HEK293 (cell line): ENCODE data around the gene PEX10.

Experiments
- CTCF ChIA-PET: fragments of 350-600 bp; formaldehyde crosslinking; extraction: SDS; loops from one replicate; lab custom pipeline; 2021; ENCODE audit warnings: antibody characterized with exemption; lab: Yijun Ruan, JAX
- POLR2A ChIA-PET: fragments of 300-600 bp; formaldehyde crosslinking; extraction: SDS; loops from one replicate; lab custom pipeline; 2020; ENCODE audit warnings: antibody characterized with exemption, inconsistent platforms; lab: Yijun Ruan, JAX
- H3K27ac ChIP-seq: fragments of 200-500 bp; sonication (Bioruptor generic); 2 replicates; pipeline ENCODE4 v1.5.1; 2014; ENCODE audit warnings: low read depth, low read length, control low read depth, inconsistent platforms; ENCODE audit errors: extremely low read depth
- H3K36me3 ChIP-seq, 2 experiments: fragments of 200-500 bp in 1 of 2; sonication (Bioruptor generic) in 1 of 2; 1 replicate in 1 of 2; 2 replicates in 1 of 2; pipeline ENCODE4 v1.5.1; 2014 to 2017; ENCODE audit warnings: inconsistent platforms in 2 of 2, low read length in 2 of 2; ENCODE audit not compliant: control insufficient read depth in 2 of 2, insufficient read depth in 1 of 2
- H3K4me1 ChIP-seq: fragments of 200-500 bp; sonication (Bioruptor generic); 2 replicates; pipeline ENCODE4 v1.5.1; 2014; ENCODE audit warnings: mild to moderate bottlenecking, low read length, inconsistent platforms; ENCODE audit not compliant: control insufficient read depth, insufficient read depth
- H3K4me3 ChIP-seq: 2 replicates; pipeline ENCODE4 v1.5.1; 2011; ENCODE audit warnings: low read depth, mild to moderate bottlenecking, control low read depth, low read length, moderate library complexity
- H3K9me3 ChIP-seq: fragments of 200-500 bp; sonication (Bioruptor generic); 2 replicates; pipeline ENCODE4 v1.5.1; 2014; ENCODE audit warnings: low read depth, low read length, inconsistent platforms; ENCODE audit not compliant: control insufficient read depth, insufficient read depth
- GLI4 ChIP-seq: fragments of 450-650 bp; formaldehyde crosslinking; IDR thresholded peaks from 2 replicates; pipeline ENCODE4 v1.5.1; 2016; ENCODE audit warnings: missing biosample characterization, missing genetic modification characterization
- GLIS1 ChIP-seq: fragments of 450-650 bp; formaldehyde crosslinking; IDR thresholded peaks from 2 replicates; pipeline ENCODE4 v1.5.1; 2016; ENCODE audit warnings: missing biosample characterization, missing genetic modification characterization
- HOXC10 ChIP-seq: sonication (generic); formaldehyde crosslinking; IDR thresholded peaks from 2 replicates; pipeline ENCODE4 v1.8.1; 2023; ENCODE audit warnings: mild to moderate bottlenecking, missing genetic modification reagents
- IKZF3 ChIP-seq: fragments of 450-650 bp; IDR thresholded peaks from 2 replicates; pipeline ENCODE4 v1.5.0; 2018; ENCODE audit warnings: missing biosample characterization, mild to moderate bottlenecking, missing genetic modification characterization, moderate library complexity
- TCF7L2 ChIP-seq: IDR thresholded peaks from 2 replicates; pipeline ENCODE4 v1.6.1; 2011; ENCODE audit warnings: low read depth, mild to moderate bottlenecking, inconsistent platforms, low read length, moderate library complexity, borderline replicate concordance
- YY1 ChIP-seq: fragments of 450-650 bp; formaldehyde crosslinking; IDR thresholded peaks from 2 replicates; pipeline ENCODE4 v1.5.1; 2018; ENCODE audit warnings: missing biosample characterization, missing genetic modification characterization
- ZBTB8A ChIP-seq: fragments of 450-650 bp; formaldehyde crosslinking; IDR thresholded peaks from 2 replicates; pipeline ENCODE4 v1.5.1; 2016; ENCODE audit warnings: missing biosample characterization, missing genetic modification characterization
- ZFHX2 ChIP-seq: fragments of 450-650 bp; formaldehyde crosslinking; conservative IDR thresholded peaks from 2 replicates; pipeline ENCODE4 v1.5.1; 2016; ENCODE audit warnings: missing biosample characterization, missing genetic modification characterization
- ZFP3 ChIP-seq: fragments of 450-650 bp; formaldehyde crosslinking; IDR thresholded peaks from 2 replicates; pipeline ENCODE4 v1.5.1; 2016; ENCODE audit warnings: low read depth, missing biosample characterization, missing genetic modification characterization
- ZNF140 ChIP-seq: fragments of 450-650 bp; formaldehyde crosslinking; IDR thresholded peaks from 2 replicates; pipeline ENCODE4 v1.5.1; 2016; ENCODE audit warnings: missing biosample characterization, missing genetic modification characterization
- ZNF184 ChIP-seq: fragments of 450-650 bp; IDR thresholded peaks from 2 replicates; pipeline ENCODE4 v1.5.1; 2018; ENCODE audit warnings: missing biosample characterization, mild to moderate bottlenecking, missing genetic modification characterization
- ZNF239 ChIP-seq: fragments of 450-650 bp; formaldehyde crosslinking; IDR thresholded peaks from 2 replicates; pipeline ENCODE4 v1.5.1; 2016; ENCODE audit warnings: missing biosample characterization, missing genetic modification characterization
- ZNF350 ChIP-seq: fragments of 450-650 bp; formaldehyde crosslinking; IDR thresholded peaks from 2 replicates; pipeline ENCODE4 v1.5.0; 2017; ENCODE audit warnings: missing biosample characterization, mild to moderate bottlenecking, missing genetic modification characterization
- ZNF433 ChIP-seq: fragments of 450-650 bp; formaldehyde crosslinking; IDR thresholded peaks from 2 replicates; pipeline ENCODE4 v1.5.1; 2016; ENCODE audit warnings: missing biosample characterization, missing genetic modification characterization, low read depth
- ZNF501 ChIP-seq: fragments of 450-650 bp; formaldehyde crosslinking; IDR thresholded peaks from 2 replicates; pipeline ENCODE4 v1.5.1; 2016; ENCODE audit warnings: missing biosample characterization, missing genetic modification characterization
- ZNF549 ChIP-seq: fragments of 450-650 bp; IDR thresholded peaks from 2 replicates; pipeline ENCODE4 v1.5.1; 2018; ENCODE audit warnings: missing biosample characterization, missing genetic modification characterization, mild to moderate bottlenecking, inconsistent platforms, moderate library complexity
- ZNF660 ChIP-seq: fragments of 450-650 bp; IDR thresholded peaks from 2 replicates; pipeline ENCODE4 v1.5.1; 2018; ENCODE audit warnings: missing biosample characterization, mild to moderate bottlenecking, missing genetic modification characterization
- ZNF707 ChIP-seq: fragments of 450-650 bp; formaldehyde crosslinking; IDR thresholded peaks from 2 replicates; pipeline ENCODE4 v1.5.1; 2016; ENCODE audit warnings: missing biosample characterization, missing genetic modification characterization
- ZSCAN30 ChIP-seq: fragments of 450-650 bp; IDR thresholded peaks from 2 replicates; pipeline ENCODE4 v1.5.1; 2018; ENCODE audit warnings: missing biosample characterization, mild to moderate bottlenecking, missing genetic modification characterization, moderate library complexity
- TF ChIP-seq, protein P1 (sequence below): fragments of 450-650 bp; formaldehyde crosslinking; IDR thresholded peaks from 2 replicates; pipeline ENCODE4 v1.5.1; 2016; ENCODE audit warnings: missing biosample characterization, missing genetic modification characterization
- TF ChIP-seq, protein P2 (sequence below): fragments of 450-650 bp; formaldehyde crosslinking; IDR thresholded peaks from 2 replicates; pipeline ENCODE4 v1.5.1; 2016; ENCODE audit warnings: missing biosample characterization, missing genetic modification characterization
- TF ChIP-seq, protein P3 (sequence below): fragments of 450-650 bp; formaldehyde crosslinking; IDR thresholded peaks from 2 replicates; pipeline ENCODE4 v1.5.1; 2016; ENCODE audit warnings: missing biosample characterization, missing genetic modification characterization

Gene PEX10

DNA sequence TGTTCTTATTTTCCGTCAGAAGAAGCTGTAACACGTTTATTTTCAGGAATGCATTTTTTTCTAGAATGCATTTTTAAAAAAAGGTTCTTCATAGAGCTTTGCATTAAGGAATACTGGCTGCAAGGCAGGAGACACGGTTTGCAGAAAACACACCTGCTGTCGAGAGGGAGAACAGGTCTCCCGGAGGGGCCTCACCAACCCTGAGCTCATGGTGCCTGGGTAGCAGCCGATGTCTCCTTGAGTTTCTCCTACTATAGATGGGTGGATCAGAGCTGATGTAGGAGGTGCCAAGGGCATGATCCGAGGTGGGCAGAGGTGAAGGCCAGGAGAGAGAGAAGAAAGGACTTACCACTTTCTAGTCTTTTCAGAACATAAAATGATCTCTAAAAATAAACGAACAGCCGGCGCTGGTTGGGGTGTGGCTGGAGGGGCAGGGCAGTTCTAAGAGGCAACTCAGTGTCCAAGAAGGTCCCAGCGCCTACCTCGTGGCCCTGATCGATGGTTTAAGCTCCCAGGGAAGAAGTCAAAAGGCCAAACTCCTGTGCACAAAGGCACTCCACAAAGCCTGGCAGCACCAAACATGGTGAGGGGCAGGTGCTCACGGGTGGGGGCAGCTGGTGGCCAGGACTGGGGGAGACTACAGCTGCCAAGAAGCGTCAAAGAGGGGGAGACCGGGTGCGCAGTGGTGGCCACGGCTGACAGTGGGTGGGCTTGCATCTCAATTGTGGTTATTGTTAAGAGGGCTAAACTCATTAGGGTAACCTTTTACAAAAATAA is 33.2 kb downstream of the PEX10 start:
- CTCF ChIA-PET = interaction anchor here (0.7 to 1.1 kb wide), 3 partner anchors 183 to 234 kb away, joined by 3 to 7 read pairs (median 3); partner anchors contain the start of gene FAAP20

DNA sequence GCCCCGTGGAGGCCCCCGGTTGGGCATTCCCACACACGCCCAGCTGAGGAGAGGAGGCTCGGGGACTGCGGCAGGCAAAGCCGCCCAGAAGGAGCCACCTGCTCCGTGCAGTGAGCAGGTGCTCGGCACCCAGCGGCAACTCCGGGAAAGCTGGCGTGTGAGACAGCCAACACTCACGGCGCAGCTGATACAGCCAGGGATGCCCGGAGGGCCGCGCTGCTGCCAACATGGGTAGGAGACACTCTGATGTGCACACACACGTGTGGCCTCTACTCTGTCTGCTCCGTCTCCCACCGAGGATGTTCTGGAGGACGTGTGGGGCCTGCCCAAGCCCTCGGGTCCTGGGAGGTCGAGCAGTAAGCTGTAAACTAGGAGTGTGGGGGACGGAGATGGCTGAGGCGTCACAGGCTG is 33.9 kb downstream of the PEX10 start:
- TF ChIP-seq ZNF549 = no peak
- TF ChIP-seq, protein P1, sequence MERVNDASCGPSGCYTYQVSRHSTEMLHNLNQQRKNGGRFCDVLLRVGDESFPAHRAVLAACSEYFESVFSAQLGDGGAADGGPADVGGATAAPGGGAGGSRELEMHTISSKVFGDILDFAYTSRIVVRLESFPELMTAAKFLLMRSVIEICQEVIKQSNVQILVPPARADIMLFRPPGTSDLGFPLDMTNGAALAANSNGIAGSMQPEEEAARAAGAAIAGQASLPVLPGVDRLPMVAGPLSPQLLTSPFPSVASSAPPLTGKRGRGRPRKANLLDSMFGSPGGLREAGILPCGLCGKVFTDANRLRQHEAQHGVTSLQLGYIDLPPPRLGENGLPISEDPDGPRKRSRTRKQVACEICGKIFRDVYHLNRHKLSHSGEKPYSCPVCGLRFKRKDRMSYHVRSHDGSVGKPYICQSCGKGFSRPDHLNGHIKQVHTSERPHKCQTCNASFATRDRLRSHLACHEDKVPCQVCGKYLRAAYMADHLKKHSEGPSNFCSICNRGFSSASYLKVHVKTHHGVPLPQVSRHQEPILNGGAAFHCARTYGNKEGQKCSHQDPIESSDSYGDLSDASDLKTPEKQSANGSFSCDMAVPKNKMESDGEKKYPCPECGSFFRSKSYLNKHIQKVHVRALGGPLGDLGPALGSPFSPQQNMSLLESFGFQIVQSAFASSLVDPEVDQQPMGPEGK = no peak
- no peak for TF ChIP-seq ZFP3 (tag by site-specific recombination)
- no peak for TF ChIP-seq ZNF433 (tag by site-specific recombination)
- no peak for TF ChIP-seq HOXC10 (CRISPR knock-in tag)
- TF ChIP-seq ZNF660 (tag by site-specific recombination) = no peak
- TF ChIP-seq ZNF140 (tag by site-specific recombination) = no peak
- no peak for TF ChIP-seq ZFHX2 (tag by site-specific recombination)
- TF ChIP-seq ZBTB8A (tag by site-specific recombination) = no peak
- TF ChIP-seq ZNF501 (tag by site-specific recombination) = no peak
- no peak for TF ChIP-seq GLI4 (tag by site-specific recombination)
- POLR2A ChIA-PET = interaction anchor here (1.3 to 1.4 kb wide), 2 partner anchors 13 to 153 kb away, joined by 4 to 5 read pairs; partner anchors contain the start of genes MORN1 and RER1
- peaks cover 0 to 4% of the 10 kb centered on the region in 2 experiments; a peak in 1 of 3 replicates for H3K36me3 ChIP-seq
- CTCF ChIA-PET = interaction anchor here (0.7 to 3.6 kb wide), 3 partner anchors 183 to 235 kb away, joined by 3 to 23 read pairs (median 7); partner anchors contain the start of gene FAAP20
- no peak overlapping the region for H3K4me3 ChIP-seq
- H3K27ac ChIP-seq = no peak overlapping the region
- no peaks in the 10 kb centered on the region for H3K4me1 ChIP-seq
- H3K9me3 ChIP-seq = no peaks in the 10 kb centered on the region

More for the DNA sequence above, 33.2 kb downstream of the PEX10 start:
- Histone ChIP-seq H3K4me1 (no peaks in the 10 kb centered on the region), H3K27ac (no peak overlapping the region), H3K9me3 (no peaks in the 10 kb centered on the region)
- TF ChIP-seq, protein P2, sequence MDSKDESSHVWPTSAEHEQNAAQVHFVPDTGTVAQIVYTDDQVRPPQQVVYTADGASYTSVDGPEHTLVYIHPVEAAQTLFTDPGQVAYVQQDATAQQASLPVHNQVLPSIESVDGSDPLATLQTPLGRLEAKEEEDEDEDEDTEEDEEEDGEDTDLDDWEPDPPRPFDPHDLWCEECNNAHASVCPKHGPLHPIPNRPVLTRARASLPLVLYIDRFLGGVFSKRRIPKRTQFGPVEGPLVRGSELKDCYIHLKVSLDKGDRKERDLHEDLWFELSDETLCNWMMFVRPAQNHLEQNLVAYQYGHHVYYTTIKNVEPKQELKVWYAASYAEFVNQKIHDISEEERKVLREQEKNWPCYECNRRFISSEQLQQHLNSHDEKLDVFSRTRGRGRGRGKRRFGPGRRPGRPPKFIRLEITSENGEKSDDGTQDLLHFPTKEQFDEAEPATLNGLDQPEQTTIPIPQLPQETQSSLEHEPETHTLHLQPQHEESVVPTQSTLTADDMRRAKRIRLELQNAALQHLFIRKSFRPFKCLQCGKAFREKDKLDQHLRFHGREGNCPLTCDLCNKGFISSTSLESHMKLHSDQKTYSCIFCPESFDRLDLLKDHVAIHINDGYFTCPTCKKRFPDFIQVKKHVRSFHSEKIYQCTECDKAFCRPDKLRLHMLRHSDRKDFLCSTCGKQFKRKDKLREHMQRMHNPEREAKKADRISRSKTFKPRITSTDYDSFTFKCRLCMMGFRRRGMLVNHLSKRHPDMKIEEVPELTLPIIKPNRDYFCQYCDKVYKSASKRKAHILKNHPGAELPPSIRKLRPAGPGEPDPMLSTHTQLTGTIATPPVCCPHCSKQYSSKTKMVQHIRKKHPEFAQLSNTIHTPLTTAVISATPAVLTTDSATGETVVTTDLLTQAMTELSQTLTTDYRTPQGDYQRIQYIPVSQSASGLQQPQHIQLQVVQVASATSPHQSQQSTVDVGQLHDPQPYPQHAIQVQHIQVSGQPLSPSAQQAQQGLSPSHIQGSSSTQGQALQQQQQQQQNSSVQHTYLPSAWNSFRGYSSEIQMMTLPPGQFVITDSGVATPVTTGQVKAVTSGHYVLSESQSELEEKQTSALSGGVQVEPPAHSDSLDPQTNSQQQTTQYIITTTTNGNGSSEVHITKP = peak; percentile 67
- no peak for TF ChIP-seq ZSCAN30 (tag by site-specific recombination)
- TF ChIP-seq, all 188 proteins: peak for 1
- Histone ChIP-seq H3K4me3 (no peak overlapping the region), H3K36me3 (peaks cover 0 to 4% of the 10 kb centered on the region in 2 experiments; a peak in 1 of 3 replicates)
- POLR2A ChIA-PET = interaction anchor here (1.3 to 1.4 kb wide), 2 partner anchors 12 to 153 kb away, joined by 4 to 5 read pairs; partner anchors contain the start of genes MORN1 and RER1

DNA sequence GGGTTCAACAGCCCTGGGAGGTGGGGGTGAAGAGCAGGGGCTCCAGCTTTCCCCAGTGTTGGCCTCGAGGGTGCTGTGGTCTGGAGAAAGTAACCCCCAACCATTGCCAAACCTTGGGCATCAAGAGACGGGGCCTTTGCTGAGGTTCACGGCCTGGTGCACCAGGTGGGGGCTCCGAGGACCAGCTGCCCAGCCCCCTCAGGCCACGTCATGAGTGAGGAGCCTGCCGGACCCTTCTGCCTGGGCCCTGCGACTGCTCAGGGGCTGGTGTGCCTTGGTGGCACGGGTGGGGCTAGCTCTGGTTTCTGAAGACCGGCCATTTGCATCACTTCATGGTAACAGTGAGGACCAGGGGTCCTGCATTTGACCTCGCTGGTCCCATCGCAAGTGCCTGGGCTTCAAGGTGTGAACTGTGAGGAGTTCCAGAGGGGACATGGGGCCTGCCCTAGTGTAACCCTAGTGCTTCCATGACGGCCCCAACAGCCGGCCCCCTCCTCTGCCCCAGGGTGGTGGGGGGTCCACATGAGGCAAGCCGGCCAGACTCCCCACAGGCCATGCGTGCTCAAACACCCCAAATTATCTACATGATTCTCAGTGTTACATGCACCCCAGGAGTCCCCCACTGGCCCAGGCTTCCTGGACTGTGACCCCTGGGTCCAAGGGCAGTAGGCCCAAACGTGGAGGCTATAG is 34.5 kb downstream of the PEX10 start:
- H3K4me1 ChIP-seq = no peaks in the 10 kb centered on the region
- ChIA-PET POLR2A (interaction anchor here (1.4 kb wide), 1 partner anchor 14 kb away, joined by 4 read pairs; the partner anchor contains the start of genes MORN1 and RER1), CTCF (interaction anchor here (1.6 to 3.6 kb wide), 2 partner anchors 183 to 203 kb away, joined by 4 to 23 read pairs; partner anchors contain the start of gene FAAP20)
- TF ChIP-seq ZNF239 (no peak), ZNF184 (tag by site-specific recombination) (no peak), YY1 (no peak), ZNF707 (tag by site-specific recombination) (no peak), IKZF3 (no peak), TCF7L2 (no peak), GLIS1 (no peak), ZNF350 (tag by site-specific recombination) (no peak)
- TF ChIP-seq, protein P3, sequence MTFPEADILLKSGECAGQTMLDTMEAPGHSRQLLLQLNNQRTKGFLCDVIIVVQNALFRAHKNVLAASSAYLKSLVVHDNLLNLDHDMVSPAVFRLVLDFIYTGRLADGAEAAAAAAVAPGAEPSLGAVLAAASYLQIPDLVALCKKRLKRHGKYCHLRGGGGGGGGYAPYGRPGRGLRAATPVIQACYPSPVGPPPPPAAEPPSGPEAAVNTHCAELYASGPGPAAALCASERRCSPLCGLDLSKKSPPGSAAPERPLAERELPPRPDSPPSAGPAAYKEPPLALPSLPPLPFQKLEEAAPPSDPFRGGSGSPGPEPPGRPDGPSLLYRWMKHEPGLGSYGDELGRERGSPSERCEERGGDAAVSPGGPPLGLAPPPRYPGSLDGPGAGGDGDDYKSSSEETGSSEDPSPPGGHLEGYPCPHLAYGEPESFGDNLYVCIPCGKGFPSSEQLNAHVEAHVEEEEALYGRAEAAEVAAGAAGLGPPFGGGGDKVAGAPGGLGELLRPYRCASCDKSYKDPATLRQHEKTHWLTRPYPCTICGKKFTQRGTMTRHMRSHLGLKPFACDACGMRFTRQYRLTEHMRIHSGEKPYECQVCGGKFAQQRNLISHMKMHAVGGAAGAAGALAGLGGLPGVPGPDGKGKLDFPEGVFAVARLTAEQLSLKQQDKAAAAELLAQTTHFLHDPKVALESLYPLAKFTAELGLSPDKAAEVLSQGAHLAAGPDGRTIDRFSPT (tag by site-specific recombination) = no peak

More for the DNA sequence above, 34.5 kb downstream of the PEX10 start:
- Histone ChIP-seq H3K4me3 (no peak overlapping the region), H3K36me3 (peaks cover 0 to 4% of the 10 kb centered on the region in 2 experiments; a peak in 1 of 3 replicates), H3K9me3 (no peaks in the 10 kb centered on the region), H3K27ac (no peak overlapping the region)
